ENCODE results near the gene WDPCP. TPM values are rescaled to one million over a fixed set of nuclear protein-coding genes. Genes with fewer than 3 reads are reported as not detected.
A peak's percentile ranks its signal among the peaks of the same experiment; 100 is the strongest.

WDPCP gene
- total and polyA plus RNA-seq, 2 of the 8 experiments (the other 6 are each of a cell fraction or from before 2014, with no cell fraction given): 9.3 to 25.8 TPM

DNA sequence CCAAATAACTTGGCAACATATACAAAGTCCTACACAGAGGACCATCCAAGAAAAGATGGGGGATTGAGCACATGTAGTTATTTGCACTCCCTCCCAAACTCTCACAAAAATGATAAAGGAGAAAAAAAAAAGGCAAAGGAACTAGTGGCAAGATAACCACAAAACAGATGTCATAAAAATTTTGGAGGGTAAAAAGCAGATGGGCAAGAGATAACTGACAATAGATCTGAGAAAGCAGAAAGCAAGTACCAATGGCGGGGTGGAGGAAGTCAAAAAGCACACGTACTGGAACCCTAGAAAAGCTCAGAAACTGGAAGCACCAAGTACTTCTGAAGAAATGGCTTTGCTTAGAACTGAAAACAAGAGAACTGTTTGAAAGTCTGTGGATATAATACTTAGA is 82.0 kb downstream of the WDPCP start:
- DNase-seq (ENCODE audit: low read depth in 1 of 2, low spot score in 2 of 2) (no peak), FAIRE-seq (no peak)
- H3K9me3 ChIP-seq (ENCODE audit: insufficient read depth in 2 of 2, low read depth in 1 of 2, low read length in 1 of 2): no peaks in the 10 kb centered on the region
- ChIA-PET POLR2A (ENCODE audit: partially characterized antibody) (no interaction called here), CTCF (ENCODE audit: partially characterized antibody) (interaction anchor here (0.6 to 1.0 kb wide), 2 partner anchors 12 to 22 kb away, joined by 3 read pairs; no protein-coding TSS in a partner anchor)
- no peak overlapping the region for H3K14ac ChIP-seq (ENCODE audit: insufficient read length)
- 81% methylated on average over 2 of the region's 2 CpGs; no CpG with 5 or more reads in 1 of the 2 experiments for WGBS, 2 experiments (ENCODE audit: extremely low coverage in 1 of 2, insufficient coverage in 1 of 2, insufficient read length in 1 of 2, insufficient replicate concordance in 2 of 2, low coverage in 1 of 2, low lambda C conversion rate in 2 of 2, missing lambda C conversion rate in 1 of 2)
- H3K27ac ChIP-seq (ENCODE audit: low read depth, low read length): no peak overlapping the region
- peak overlapping the region; percentile 28 for H2BK120ac ChIP-seq (replicated peaks; ENCODE audit: low read depth, low read length)
- H4K20me1 ChIP-seq (replicated peaks in 1 of 2; ENCODE audit: control insufficient read depth in 1 of 2, insufficient read depth in 2 of 2, low read length in 2 of 2): no peaks in the 10 kb centered on the region
- no peak overlapping the region for H2AK5ac ChIP-seq (ENCODE audit: low read depth, low read length)
- H2BK12ac ChIP-seq (ENCODE audit: low read depth, low read length): no peak overlapping the region
- 0 out of 7 replicates have a peak, but pooled peaks cover 0 to 5% (median 1%) of the 10 kb centered on the region in 4 experiments for H3K4me1 ChIP-seq (replicated peaks in 1 of 4; ENCODE audit: control insufficient read depth in 3 of 4, insufficient read depth in 4 of 4, low read length in 3 of 4)
- no peaks in the 10 kb centered on the region for H3K36me3 ChIP-seq (ENCODE audit: control insufficient read depth in 2 of 4, insufficient read depth in 4 of 4, low read length in 3 of 4)
- H3K9ac ChIP-seq (replicated peaks in 1 of 4; ENCODE audit: extremely low read depth in 1 of 4, low read depth in 3 of 4, low read length in 3 of 4): no peak overlapping the region
- peak overlapping the region; percentile 14 for H3K4ac ChIP-seq (replicated peaks; ENCODE audit: insufficient read length, low read depth, low read length)
- H3K18ac ChIP-seq (ENCODE audit: extremely low read depth, low read length): no peak overlapping the region
- H4K8ac ChIP-seq (ENCODE audit: extremely low read depth, insufficient read depth, low read length): no peak overlapping the region
- H3K4me3 ChIP-seq (ENCODE audit: extremely low read depth in 1 of 4, insufficient read depth in 2 of 4, low read depth in 3 of 4, low read length in 4 of 4): no peak overlapping the region
- H2BK20ac ChIP-seq (ENCODE audit: low read length): no peak overlapping the region
- no peaks in the 10 kb centered on the region for H3K27me3 ChIP-seq (replicated peaks in 1 of 4; ENCODE audit: control insufficient read depth in 3 of 4, extremely low read depth in 1 of 4, insufficient read depth in 3 of 4, low read length in 3 of 4)
- TF ChIP-seq KDM4A (IDR thresholded peaks at IDR 0.05; ENCODE audit: low read depth, low read length, severe bottlenecking): no peak
- no peak for TF ChIP-seq SAP30 (IDR thresholded peaks at IDR 0.05; ENCODE audit: insufficient read depth, insufficient replicate concordance, low read length)
- H2AFZ ChIP-seq (ENCODE audit: low read length): no peak overlapping the region
- H3K79me2 ChIP-seq (ENCODE audit: control insufficient read depth in 1 of 2, insufficient read depth in 2 of 2, low read length in 2 of 2): peaks cover 0 to 52% of the 10 kb centered on the region in 2 experiments; a peak in 3 of 4 replicates
- no peak overlapping the region for H3K4me2 ChIP-seq (ENCODE audit: insufficient read depth in 1 of 2, low read depth in 2 of 2, low read length in 2 of 2)
- H3K23me2 ChIP-seq (ENCODE audit: low read depth, low read length): no peaks in the 10 kb centered on the region; the same call in 1 of the 2 replicates
- H3K23ac ChIP-seq (ENCODE audit: insufficient read length): no peak overlapping the region
- no peak overlapping the region for H4K91ac ChIP-seq (replicated peaks; ENCODE audit: insufficient read length, low read length)
- H3K79me1 ChIP-seq (ENCODE audit: low read depth, low read length): no peaks in the 10 kb centered on the region
- H3K56ac ChIP-seq (replicated peaks; ENCODE audit: insufficient read length, low read depth, low read length): no peak overlapping the region
- no peak overlapping the region for H2BK15ac ChIP-seq (ENCODE audit: low read length)
- no peak overlapping the region for H2BK5ac ChIP-seq (ENCODE audit: low read depth, low read length)
- H4K5ac ChIP-seq (ENCODE audit: insufficient read length, low read depth, low read length): no peak overlapping the region
